Measurements from ENCODE around the gene COL2A1.

The COL2A1 gene

GRCh38 chr12:48032597-48032996 is 28.3 kb upstream of the COL2A1 start:
- TF ChIP-seq, protein P1, sequence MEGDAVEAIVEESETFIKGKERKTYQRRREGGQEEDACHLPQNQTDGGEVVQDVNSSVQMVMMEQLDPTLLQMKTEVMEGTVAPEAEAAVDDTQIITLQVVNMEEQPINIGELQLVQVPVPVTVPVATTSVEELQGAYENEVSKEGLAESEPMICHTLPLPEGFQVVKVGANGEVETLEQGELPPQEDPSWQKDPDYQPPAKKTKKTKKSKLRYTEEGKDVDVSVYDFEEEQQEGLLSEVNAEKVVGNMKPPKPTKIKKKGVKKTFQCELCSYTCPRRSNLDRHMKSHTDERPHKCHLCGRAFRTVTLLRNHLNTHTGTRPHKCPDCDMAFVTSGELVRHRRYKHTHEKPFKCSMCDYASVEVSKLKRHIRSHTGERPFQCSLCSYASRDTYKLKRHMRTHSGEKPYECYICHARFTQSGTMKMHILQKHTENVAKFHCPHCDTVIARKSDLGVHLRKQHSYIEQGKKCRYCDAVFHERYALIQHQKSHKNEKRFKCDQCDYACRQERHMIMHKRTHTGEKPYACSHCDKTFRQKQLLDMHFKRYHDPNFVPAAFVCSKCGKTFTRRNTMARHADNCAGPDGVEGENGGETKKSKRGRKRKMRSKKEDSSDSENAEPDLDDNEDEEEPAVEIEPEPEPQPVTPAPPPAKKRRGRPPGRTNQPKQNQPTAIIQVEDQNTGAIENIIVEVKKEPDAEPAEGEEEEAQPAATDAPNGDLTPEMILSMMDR (IDR thresholded peaks at IDR 0.05; ENCODE audit: low read depth, low read length): no peak
- H3K36me3 ChIP-seq: no peaks in the 10 kb centered on the region
- no peaks in the 10 kb centered on the region; the same call in 1 of the 2 replicates for H3K9me3 ChIP-seq
- H3K4me1 ChIP-seq: no peaks in the 10 kb centered on the region
- H3K27me3 ChIP-seq: no peaks in the 10 kb centered on the region
- DNase-seq: no peak
- H3K4me3 ChIP-seq (ENCODE audit: low read depth, low read length): no peak overlapping the region

- Histone ChIP-seq H3K4me3 (ENCODE audit: low read depth, low read length) (no peak overlapping the region), H3K27me3 (no peaks in the 10 kb centered on the region), H3K4me1 (no peaks in the 10 kb centered on the region), H3K9me3 (no peaks in the 10 kb centered on the region; the same call in 1 of the 2 replicates), H3K36me3 (no peaks in the 10 kb centered on the region)
- TF ChIP-seq, protein P1 (IDR thresholded peaks at IDR 0.05; ENCODE audit: low read depth, low read length): no peak
- DNase-seq: no peak
Observed at GRCh38 chr12:48031135-48031960, 27.1 kb upstream of the COL2A1 start.

- H3K4me1 ChIP-seq: no peaks in the 10 kb centered on the region
- DNase-seq: no peak
- no peak overlapping the region for H3K4me3 ChIP-seq (ENCODE audit: low read depth, low read length)
- H3K27me3 ChIP-seq: no peaks in the 10 kb centered on the region
- no peaks in the 10 kb centered on the region for H3K36me3 ChIP-seq
- no peaks in the 10 kb centered on the region; the same call in 1 of the 2 replicates for H3K9me3 ChIP-seq
- TF ChIP-seq, protein P1 (IDR thresholded peaks at IDR 0.05; ENCODE audit: low read depth, low read length): no peak
Observed at GRCh38 chr12:48030173-48030650, 25.9 kb upstream of the COL2A1 start.

DNA sequence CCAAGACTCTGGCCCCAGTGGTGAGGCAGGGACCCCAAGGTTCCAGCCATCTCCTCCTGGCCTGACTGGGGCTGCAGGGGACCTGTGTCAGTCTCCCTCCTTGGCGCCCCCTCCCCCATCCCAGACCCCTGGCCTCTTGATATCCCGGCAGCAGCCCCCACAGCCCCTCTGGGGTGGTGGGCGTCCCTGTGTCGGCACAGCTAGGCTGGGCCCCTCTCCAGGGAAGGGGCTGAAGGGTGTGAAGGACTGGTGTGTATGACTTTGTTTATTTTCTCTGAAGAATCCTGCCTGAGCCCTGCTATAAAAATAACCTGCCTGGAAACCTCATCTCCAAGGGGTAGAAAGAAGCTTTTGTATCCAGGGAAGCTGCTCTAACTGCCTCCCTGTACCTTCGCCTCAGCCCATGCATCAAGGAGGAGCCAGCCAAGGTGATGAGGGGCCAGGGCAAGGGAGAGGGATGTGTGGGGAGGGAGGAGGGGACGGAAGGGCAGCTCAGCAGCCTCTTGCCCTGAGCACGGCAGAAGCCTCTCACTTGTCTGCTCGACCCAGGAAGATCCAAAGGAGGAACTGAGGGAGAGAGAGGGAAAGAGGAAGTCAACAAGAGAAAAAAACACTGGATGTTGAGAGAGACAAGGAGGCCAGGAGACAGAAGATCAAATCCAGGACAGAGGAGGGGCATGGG is 25.4 kb upstream of the COL2A1 start:
- no peaks in the 10 kb centered on the region for H3K36me3 ChIP-seq
- no peaks in the 10 kb centered on the region; the same call in 1 of the 2 replicates for H3K9me3 ChIP-seq

GRCh38 chr12:48028541-48029431 is 24.5 kb upstream of the COL2A1 start:
- H3K36me3 ChIP-seq: no peaks in the 10 kb centered on the region
- DNase-seq: no peak
- H3K27me3 ChIP-seq: no peaks in the 10 kb centered on the region
- TF ChIP-seq, protein P1 (IDR thresholded peaks at IDR 0.05; ENCODE audit: low read depth, low read length): no peak
- no peak overlapping the region for H3K4me3 ChIP-seq (ENCODE audit: low read depth, low read length)
- H3K9me3 ChIP-seq: no peaks in the 10 kb centered on the region
- no peaks in the 10 kb centered on the region for H3K4me1 ChIP-seq

More for the DNA sequence above, 25.4 kb upstream of the COL2A1 start:
- no peak overlapping the region for H3K4me3 ChIP-seq (ENCODE audit: low read depth, low read length)
- no peak for DNase-seq
- no peaks in the 10 kb centered on the region for H3K4me1 ChIP-seq
- no peaks in the 10 kb centered on the region for H3K27me3 ChIP-seq
- TF ChIP-seq, protein P1 (IDR thresholded peaks at IDR 0.05; ENCODE audit: low read depth, low read length): no peak
